OCI-LY7 (cell line): ENCODE results near the gene KCNIP4. TPM values are rescaled to one million over a fixed set of nuclear protein-coding genes. Genes with fewer than 3 reads are reported as not detected.

Experiments used
- BruUV-seq: library from RNA; stranded (reverse); fragments of 400-500 nt; replicated peaks from 2 replicates; lab custom pipeline; 2021; lab: Mats Ljungman, UMichigan
- CTCF ChIA-PET: fragments of 300-600 bp; sonication (Branson Sonifier 250); formaldehyde crosslinking; loops from one replicate; lab custom pipeline; 2022; ENCODE audit warnings: antibody characterized with exemption; ENCODE audit not compliant: unreplicated experiment; lab: Charles Lee
- POLR2A ChIA-PET: fragments of 300-600 bp; sonication (Branson Sonifier 250); formaldehyde crosslinking; loops from one replicate; lab custom pipeline; 2022; ENCODE audit warnings: antibody characterized with exemption; lab: Charles Lee
- DNase-seq: peaks from one replicate; pipeline ENCODE4 v3.0.0-alpha.2; 2015; ENCODE audit warnings: low spot score
- H2AFZ ChIP-seq: fragments of 200-600 bp; sonication (generic), shearing (Covaris generic); 2 replicates; pipeline ENCODE4 v1.6.1; 2014; ENCODE audit warnings: mild to moderate bottlenecking, antibody characterized with exemption, low read length, moderate library complexity
- H3K27ac ChIP-seq: fragments of 200-600 bp; sonication (generic); 2 replicates; pipeline ENCODE4 v1.5.1; 2014; ENCODE audit warnings: mixed run types, low read depth, mild to moderate bottlenecking, moderate library complexity, low read length, inconsistent platforms; ENCODE audit not compliant: poor library complexity, severe bottlenecking
- H3K36me3 ChIP-seq: fragments of 200-600 bp; sonication (generic); 2 replicates; pipeline ENCODE4 v1.6.1; 2014; ENCODE audit warnings: mild to moderate bottlenecking, antibody characterized with exemption, low read length, moderate library complexity, mixed read lengths; ENCODE audit not compliant: insufficient read depth
- H3K4me1 ChIP-seq: fragments of 200-600 bp; sonication (generic); 2 replicates; pipeline ENCODE4 v1.5.1; 2014; ENCODE audit warnings: mild to moderate bottlenecking, low read length; ENCODE audit not compliant: insufficient read depth, poor library complexity, severe bottlenecking
- H3K4me2 ChIP-seq: fragments of 200-600 bp; sonication (generic); 2 replicates; pipeline ENCODE4 v1.6.1; 2014; ENCODE audit warnings: mild to moderate bottlenecking, low read length
- H3K4me3 ChIP-seq: fragments of 200-600 bp; sonication (generic); 2 replicates; pipeline ENCODE4 v1.5.1; 2014; ENCODE audit warnings: mild to moderate bottlenecking, low read depth, low read length; ENCODE audit not compliant: poor library complexity, severe bottlenecking
- H3K79me2 ChIP-seq: fragments of 200-600 bp; sonication (generic); 2 replicates; pipeline ENCODE4 v1.6.1; 2016; ENCODE audit warnings: low read depth, mild to moderate bottlenecking, low read length, moderate library complexity, mixed read lengths; ENCODE audit not compliant: insufficient read depth
- H3K9me2 ChIP-seq: fragments of 200-600 bp; sonication (generic); 2 replicates; pipeline ENCODE4 v1.6.1; 2016; ENCODE audit warnings: mild to moderate bottlenecking, low read length, mixed read lengths; ENCODE audit not compliant: insufficient read depth
- H3K9me3 ChIP-seq: fragments of 200-600 bp; sonication (generic); 2 replicates; pipeline ENCODE4 v1.6.1; 2014; ENCODE audit warnings: mild to moderate bottlenecking, mixed run types, low read length, mixed read lengths
- H4K20me1 ChIP-seq: fragments of 200-600 bp; sonication (generic); 2 replicates; pipeline ENCODE4 v1.6.1; 2014; ENCODE audit warnings: mild to moderate bottlenecking, antibody characterized with exemption, low read length, moderate library complexity, mixed read lengths; ENCODE audit not compliant: insufficient read depth
- EZH2phosphoT487 ChIP-seq: fragments of 200-600 bp; sonication (generic); IDR thresholded peaks from 2 replicates; pipeline ENCODE4 v1.6.1; 2018; ENCODE audit warnings: low read depth, borderline replicate concordance, mild to moderate bottlenecking, mixed run types, antibody characterized with exemption, low read length, moderate library complexity, mixed read lengths
- intact Hi-C: fragments of 100-400 bp; cut with micrococcal nuclease; formaldehyde crosslinking; loops from one replicate; pipeline ENCODE4 v1.10.0; 2022; ENCODE audit not compliant: unreplicated experiment
- total RNA-seq, 2 experiments: library from RNA; depleted of rRNA in 1 of 2; stranded (reverse); fragments of >200 nt in 1 of 2; shearing (Covaris generic) in 1 of 2; gene quantifications; 2 replicates each; pipeline ENCODE4 v1.2.3, GENCODE V29; 2014 to 2022
- TF ChIP-seq, protein P1 (sequence below): fragments of 200-600 bp; sonication (generic); conservative IDR thresholded peaks from 2 replicates; pipeline ENCODE4 v1.5.1; 2014; ENCODE audit warnings: mild to moderate bottlenecking, antibody characterized with exemption, low read length, moderate library complexity, mixed read lengths

Gene KCNIP4
- total RNA-seq, 2 experiments from 2014 or later, result not detected

GRCh38 chr4:20687864-20688263 is 1260.7 kb downstream of the KCNIP4 start:
- DNase-seq, result no peak
- no peak overlapping the region for H3K27ac ChIP-seq
- BruUV-seq, result no TSS peak
- intact Hi-C loops, result loop anchor here (10.0 kb wide), 2 partner anchors 143 to 383 kb away; no protein-coding TSS in a partner anchor
- no peaks in the 10 kb centered on the region for H3K9me3 ChIP-seq
- H4K20me1 ChIP-seq, result no peaks in the 10 kb centered on the region
- H2AFZ ChIP-seq, result no peak overlapping the region
- H3K9me2 ChIP-seq, result no peaks in the 10 kb centered on the region
- H3K36me3 ChIP-seq, result no peaks in the 10 kb centered on the region
- H3K79me2 ChIP-seq, result no peaks in the 10 kb centered on the region
- TF ChIP-seq, protein P1, sequence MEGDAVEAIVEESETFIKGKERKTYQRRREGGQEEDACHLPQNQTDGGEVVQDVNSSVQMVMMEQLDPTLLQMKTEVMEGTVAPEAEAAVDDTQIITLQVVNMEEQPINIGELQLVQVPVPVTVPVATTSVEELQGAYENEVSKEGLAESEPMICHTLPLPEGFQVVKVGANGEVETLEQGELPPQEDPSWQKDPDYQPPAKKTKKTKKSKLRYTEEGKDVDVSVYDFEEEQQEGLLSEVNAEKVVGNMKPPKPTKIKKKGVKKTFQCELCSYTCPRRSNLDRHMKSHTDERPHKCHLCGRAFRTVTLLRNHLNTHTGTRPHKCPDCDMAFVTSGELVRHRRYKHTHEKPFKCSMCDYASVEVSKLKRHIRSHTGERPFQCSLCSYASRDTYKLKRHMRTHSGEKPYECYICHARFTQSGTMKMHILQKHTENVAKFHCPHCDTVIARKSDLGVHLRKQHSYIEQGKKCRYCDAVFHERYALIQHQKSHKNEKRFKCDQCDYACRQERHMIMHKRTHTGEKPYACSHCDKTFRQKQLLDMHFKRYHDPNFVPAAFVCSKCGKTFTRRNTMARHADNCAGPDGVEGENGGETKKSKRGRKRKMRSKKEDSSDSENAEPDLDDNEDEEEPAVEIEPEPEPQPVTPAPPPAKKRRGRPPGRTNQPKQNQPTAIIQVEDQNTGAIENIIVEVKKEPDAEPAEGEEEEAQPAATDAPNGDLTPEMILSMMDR, result no peak
- no peak for TF ChIP-seq EZH2phosphoT487
- no peak overlapping the region for H3K4me2 ChIP-seq
- POLR2A ChIA-PET, result no interaction called here
- CTCF ChIA-PET, result no interaction called here
- no peak overlapping the region for H3K4me3 ChIP-seq
- no peaks in the 10 kb centered on the region for H3K4me1 ChIP-seq

DNA sequence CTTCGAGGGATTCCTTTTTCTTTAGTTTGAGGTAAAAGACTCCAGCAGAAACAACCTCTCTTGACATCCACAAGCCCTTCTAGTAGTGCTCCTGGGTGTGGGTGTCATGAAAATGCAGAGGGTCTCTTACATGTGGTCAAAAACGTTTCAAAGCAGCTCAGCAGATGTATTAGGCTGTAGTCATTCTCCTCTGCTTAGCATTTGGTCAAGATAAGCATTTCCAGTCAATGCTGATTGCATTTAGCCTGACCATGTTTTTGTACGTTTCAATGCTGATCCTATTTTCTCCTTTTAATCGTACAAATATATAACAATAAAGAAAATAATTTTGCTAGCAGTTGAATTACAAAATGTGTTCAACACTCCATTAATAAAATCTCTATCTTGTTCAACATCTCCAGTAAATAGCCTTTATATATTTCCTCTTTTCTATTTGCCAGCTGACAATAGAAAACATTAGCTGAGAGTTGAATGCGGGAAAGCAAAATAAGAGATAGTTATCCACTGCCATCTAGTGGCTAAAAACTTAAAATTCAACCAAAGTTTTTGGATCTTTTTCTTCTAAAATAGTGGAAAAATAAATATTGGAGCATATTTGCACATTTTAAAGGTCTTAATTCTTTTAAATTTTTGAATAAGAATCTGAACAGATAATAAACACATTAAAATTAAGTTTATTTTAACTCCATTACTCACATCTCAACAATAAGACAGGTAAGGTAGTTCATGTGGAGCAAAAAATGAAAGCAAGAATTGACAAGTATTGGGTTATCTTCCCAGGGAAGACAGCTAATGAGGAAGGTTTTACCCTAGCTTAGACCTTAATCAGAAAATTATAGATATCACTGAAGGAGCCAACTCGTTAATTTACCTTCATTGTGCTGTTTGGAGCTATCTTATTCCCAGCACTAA is 1263.5 kb downstream of the KCNIP4 start:
- BruUV-seq, result no TSS peak
- Histone ChIP-seq H2AFZ (no peak overlapping the region), H3K9me3 (no peaks in the 10 kb centered on the region), H3K36me3 (no peaks in the 10 kb centered on the region), H4K20me1 (no peaks in the 10 kb centered on the region), H3K4me3 (no peak overlapping the region), H3K9me2 (no peaks in the 10 kb centered on the region), H3K79me2 (no peaks in the 10 kb centered on the region), H3K4me1 (no peaks in the 10 kb centered on the region), H3K4me2 (no peak overlapping the region), H3K27ac (no peak overlapping the region)
- intact Hi-C loops, result loop anchor here (2.0 to 10.0 kb wide), 3 partner anchors 140 to 380 kb away; no protein-coding TSS in a partner anchor
- CTCF ChIA-PET, result no interaction called here
- POLR2A ChIA-PET, result interaction anchor here (0.9 kb wide), 1 partner anchor 21 kb away, joined by 3 read pairs; no protein-coding TSS in a partner anchor
- peak; percentile 48 for DNase-seq
- TF ChIP-seq EZH2phosphoT487, result no peak
- TF ChIP-seq, protein P1, result peak; percentile 90
